ENCODE data around the gene CHRNE.

The CHRNE gene

DNA sequence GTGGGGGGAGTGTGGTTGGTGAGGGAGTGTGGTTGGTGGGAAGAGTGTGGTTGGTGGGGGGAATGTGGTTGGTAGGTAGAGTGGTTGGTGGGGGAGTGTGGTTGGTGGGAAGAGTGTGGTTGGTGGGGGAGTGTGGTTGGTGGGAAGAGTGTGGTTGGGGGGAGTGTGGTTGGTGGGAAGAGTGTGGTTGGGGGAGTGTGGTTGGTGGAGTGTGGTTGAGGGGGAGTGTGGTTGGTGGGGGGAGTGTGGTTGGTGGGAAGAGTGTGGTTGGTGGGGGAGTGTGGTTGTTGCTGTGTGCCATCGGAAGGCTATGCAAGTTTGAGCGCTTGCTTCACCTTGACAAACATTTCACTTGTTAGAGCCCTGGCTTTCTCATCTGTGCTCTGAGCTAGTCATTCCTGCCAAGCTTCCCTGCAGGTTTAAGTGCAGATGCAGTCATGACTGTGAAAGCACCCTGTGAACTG, 49.7 kb downstream of the CHRNE start:
- Histone ChIP-seq H3K9me3 (ENCODE audit: control insufficient read depth, low read length) (no peaks in the 10 kb centered on the region), H3K36me3 (ENCODE audit: control insufficient read depth, insufficient read depth, low read length) (no peaks in the 10 kb centered on the region), H3K9ac (ENCODE audit: low read length) (no peak overlapping the region), H3K4me3 (ENCODE audit: low read length) (no peak overlapping the region), H3K27me3 (ENCODE audit: control insufficient read depth, insufficient read depth, low read length) (no peaks in the 10 kb centered on the region), H3K4me1 (ENCODE audit: control insufficient read depth, insufficient read depth, low read length) (peaks cover 33% of the 10 kb centered on the region)

DNA sequence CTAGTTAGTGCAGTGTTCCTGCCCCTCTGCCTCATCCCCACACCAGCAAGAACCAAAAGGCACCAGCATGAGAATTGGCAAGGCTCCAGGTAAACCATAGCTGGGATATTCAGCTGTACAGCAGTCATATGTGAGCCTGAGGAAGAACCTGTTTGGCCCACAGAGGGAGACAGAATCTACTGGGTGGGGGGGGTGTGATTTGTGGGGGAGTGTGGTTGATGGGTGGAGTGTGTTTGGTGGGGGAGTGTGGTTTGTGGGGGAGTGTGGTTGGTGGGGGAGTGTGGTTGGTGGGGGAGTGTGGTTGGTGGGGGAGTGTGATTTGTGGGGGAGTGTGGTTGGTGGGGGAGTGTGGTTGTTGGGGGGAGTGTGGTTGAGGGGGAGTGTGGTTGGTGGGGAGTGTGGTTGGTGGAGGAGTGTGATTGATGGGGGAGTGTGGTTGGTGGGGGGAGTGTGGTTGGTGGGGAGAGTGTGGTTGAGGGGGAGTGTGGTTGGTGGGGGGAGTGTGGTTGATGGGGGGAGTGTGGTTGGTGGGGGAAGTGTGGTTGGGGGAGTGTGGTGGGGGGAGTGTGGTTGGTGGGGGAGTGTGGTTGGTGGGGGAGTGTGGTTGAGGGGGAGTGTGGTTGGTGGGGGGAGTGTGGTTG, 50.2 kb downstream of the CHRNE start:
- no peak overlapping the region for H3K4me3 ChIP-seq (ENCODE audit: low read length)
- no peaks in the 10 kb centered on the region for H3K36me3 ChIP-seq (ENCODE audit: control insufficient read depth, insufficient read depth, low read length)
- H3K9ac ChIP-seq (ENCODE audit: low read length), result no peak overlapping the region
- H3K4me1 ChIP-seq (ENCODE audit: control insufficient read depth, insufficient read depth, low read length), result peaks cover 33% of the 10 kb centered on the region
- H3K27me3 ChIP-seq (ENCODE audit: control insufficient read depth, insufficient read depth, low read length), result no peaks in the 10 kb centered on the region
- no peaks in the 10 kb centered on the region for H3K9me3 ChIP-seq (ENCODE audit: control insufficient read depth, low read length)

GRCh38 chr17:4851084-4851483, 51.8 kb downstream of the CHRNE start:
- no peaks in the 10 kb centered on the region for H3K9me3 ChIP-seq (ENCODE audit: control insufficient read depth, low read length)
- H3K4me3 ChIP-seq (ENCODE audit: low read length), result no peak overlapping the region
- peaks cover 31% of the 10 kb centered on the region for H3K4me1 ChIP-seq (ENCODE audit: control insufficient read depth, insufficient read depth, low read length)
- H3K27me3 ChIP-seq (ENCODE audit: control insufficient read depth, insufficient read depth, low read length), result no peaks in the 10 kb centered on the region
- H3K36me3 ChIP-seq (ENCODE audit: control insufficient read depth, insufficient read depth, low read length), result no peaks in the 10 kb centered on the region
- no peak overlapping the region for H3K9ac ChIP-seq (ENCODE audit: low read length)

GRCh38 chr17:4850246-4850645, 52.7 kb downstream of the CHRNE start:
- Histone ChIP-seq H3K4me3 (ENCODE audit: low read length) (no peak overlapping the region), H3K27me3 (ENCODE audit: control insufficient read depth, insufficient read depth, low read length) (no peaks in the 10 kb centered on the region), H3K9me3 (ENCODE audit: control insufficient read depth, low read length) (no peaks in the 10 kb centered on the region), H3K9ac (ENCODE audit: low read length) (no peak overlapping the region), H3K36me3 (ENCODE audit: control insufficient read depth, insufficient read depth, low read length) (no peaks in the 10 kb centered on the region), H3K4me1 (ENCODE audit: control insufficient read depth, insufficient read depth, low read length) (peaks cover 31% of the 10 kb centered on the region)

DNA sequence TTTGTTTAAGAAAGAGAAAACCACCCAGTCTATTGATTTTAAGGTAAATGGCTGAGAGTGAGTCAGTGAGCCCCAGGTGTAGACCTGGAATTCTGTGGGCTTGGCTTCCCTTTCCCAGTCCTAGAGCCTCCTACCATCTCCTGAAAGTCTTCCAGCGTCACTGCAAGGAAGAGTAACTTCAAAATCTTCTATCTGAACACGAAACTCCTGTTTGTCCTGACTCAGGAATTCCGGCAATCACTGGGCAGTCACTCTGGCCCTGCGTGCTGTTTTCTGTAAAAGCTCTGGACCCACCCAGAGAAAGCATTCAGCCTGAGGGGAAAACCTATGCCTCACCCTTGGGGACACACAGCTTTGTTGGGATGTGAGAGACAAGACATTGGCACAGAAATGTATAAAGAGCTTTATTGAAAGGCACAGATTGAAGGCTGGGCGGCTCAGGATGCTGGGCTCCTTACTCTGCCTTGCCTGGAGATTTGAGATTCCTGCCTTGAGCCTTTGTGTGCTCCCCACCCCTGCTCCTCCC, 53.8 kb downstream of the CHRNE start:
- H3K36me3 ChIP-seq (ENCODE audit: control insufficient read depth, insufficient read depth, low read length), result no peaks in the 10 kb centered on the region
- H3K9me3 ChIP-seq (ENCODE audit: control insufficient read depth, low read length), result no peaks in the 10 kb centered on the region
- H3K9ac ChIP-seq (ENCODE audit: low read length), result no peak overlapping the region
- peaks cover 31% of the 10 kb centered on the region for H3K4me1 ChIP-seq (ENCODE audit: control insufficient read depth, insufficient read depth, low read length)
- H3K27me3 ChIP-seq (ENCODE audit: control insufficient read depth, insufficient read depth, low read length), result no peaks in the 10 kb centered on the region
- no peak overlapping the region for H3K4me3 ChIP-seq (ENCODE audit: low read length)
